H9 (cell line): ENCODE measurements around the gene MED9. TPM values are rescaled to one million over a fixed set of nuclear protein-coding genes. Genes with fewer than 3 reads are reported as not detected.

Source experiments
- DNase-seq: peaks from one replicate; pipeline ENCODE4 v3.0.0-alpha.2; 2017
- H2AFZ ChIP-seq: one replicate; pipeline ENCODE4 v1.6.1; 2013; ENCODE audit warnings: mild to moderate bottlenecking, low read length, control low read depth, moderate library complexity
- H2AK5ac ChIP-seq: 2 replicates; pipeline ENCODE4 v1.6.1; 2013; ENCODE audit warnings: low read length, control low read depth, mixed read lengths; ENCODE audit not compliant: insufficient read length
- H2BK120ac ChIP-seq: one replicate; pipeline ENCODE4 v1.6.1; 2013; ENCODE audit warnings: low read depth, mild to moderate bottlenecking, low read length, control low read depth, inconsistent platforms; ENCODE audit not compliant: poor library complexity, severe bottlenecking
- H2BK12ac ChIP-seq: 2 replicates; pipeline ENCODE4 v1.6.1; 2013; ENCODE audit warnings: low read length, control low read depth, mixed read lengths, low read depth; ENCODE audit not compliant: insufficient read length
- H2BK15ac ChIP-seq: 2 replicates; pipeline ENCODE4 v1.6.1; 2013; ENCODE audit warnings: low read depth, low read length, control low read depth
- H2BK20ac ChIP-seq: one replicate; pipeline ENCODE4 v1.6.1; 2013; ENCODE audit warnings: low read depth, mild to moderate bottlenecking, low read length, control low read depth, inconsistent platforms; ENCODE audit not compliant: poor library complexity, severe bottlenecking
- H2BK5ac ChIP-seq: 2 replicates; pipeline ENCODE4 v1.6.1; 2013; ENCODE audit warnings: low read length, control low read depth, mixed read lengths; ENCODE audit not compliant: insufficient read length
- H3K14ac ChIP-seq: 2 replicates; pipeline ENCODE4 v1.6.1; 2013; ENCODE audit warnings: low read length, control low read depth; ENCODE audit not compliant: insufficient read depth
- H3K18ac ChIP-seq: 2 replicates; pipeline ENCODE4 v1.6.1; 2013; ENCODE audit warnings: low read depth, mild to moderate bottlenecking, mixed read lengths, low read length, control low read depth; ENCODE audit not compliant: insufficient read length
- H3K23ac ChIP-seq: 2 replicates; pipeline ENCODE4 v1.6.1; 2013; ENCODE audit warnings: low read length, control low read depth, mixed read lengths, low read depth; ENCODE audit not compliant: insufficient read length
- H3K23me2 ChIP-seq: 2 replicates; pipeline ENCODE4 v1.6.1; 2013; ENCODE audit warnings: low read depth, mild to moderate bottlenecking, mixed read lengths, low read length, control low read depth; ENCODE audit not compliant: insufficient read length, poor library complexity, severe bottlenecking
- H3K27ac ChIP-seq: 2 replicates; pipeline ENCODE4 v1.5.1; 2013; ENCODE audit warnings: low read length, control low read depth, mixed read lengths, low read depth; ENCODE audit not compliant: insufficient read length
- H3K27me3 ChIP-seq: 2 replicates; pipeline ENCODE4 v1.6.1; 2013; ENCODE audit warnings: low read length, control low read depth, inconsistent platforms; ENCODE audit not compliant: insufficient read depth
- H3K4ac ChIP-seq: 2 replicates; pipeline ENCODE4 v1.6.1; 2013; ENCODE audit warnings: low read depth, mild to moderate bottlenecking, control low read depth, inconsistent platforms, low read length, moderate library complexity
- H3K4me1 ChIP-seq: 2 replicates; pipeline ENCODE4 v1.6.1; 2013; ENCODE audit warnings: low read length, control low read depth, inconsistent platforms; ENCODE audit not compliant: insufficient read depth
- H3K4me2 ChIP-seq: 2 replicates; pipeline ENCODE4 v1.6.1; 2013; ENCODE audit warnings: low read length, control low read depth, mixed read lengths; ENCODE audit not compliant: insufficient read length, insufficient read depth
- H3K56ac ChIP-seq: 2 replicates; pipeline ENCODE4 v1.6.1; 2013; ENCODE audit warnings: low read depth, mild to moderate bottlenecking, mixed read lengths, low read length, control low read depth; ENCODE audit not compliant: insufficient read length
- H3K79me1 ChIP-seq: 2 replicates; pipeline ENCODE4 v1.6.1; 2013; ENCODE audit warnings: low read depth, mild to moderate bottlenecking, moderate library complexity, low read length, control low read depth, inconsistent platforms; ENCODE audit not compliant: insufficient read depth, poor library complexity, severe bottlenecking
- H3K79me2 ChIP-seq: 2 replicates; pipeline ENCODE4 v1.6.1; 2013; ENCODE audit warnings: low read length, control low read depth, inconsistent platforms; ENCODE audit not compliant: insufficient read depth
- H3K9ac ChIP-seq: 2 replicates; pipeline ENCODE4 v1.6.1; 2013; ENCODE audit warnings: low read length, control low read depth, mixed read lengths; ENCODE audit not compliant: insufficient read length; ENCODE audit errors: extremely low read depth
- H3K9me3 ChIP-seq: one replicate; pipeline ENCODE4 v1.6.1; 2013; ENCODE audit warnings: low read depth, low read length, inconsistent platforms; ENCODE audit not compliant: control insufficient read depth
- H3T11ph ChIP-seq: one replicate; pipeline ENCODE4 v1.6.1; 2013; ENCODE audit warnings: mild to moderate bottlenecking, low read length, control low read depth, inconsistent platforms
- H4K20me1 ChIP-seq: one replicate; pipeline ENCODE4 v1.6.1; 2013; ENCODE audit not compliant: control insufficient read depth, insufficient read length, insufficient read depth
- H4K5ac ChIP-seq: 2 replicates; pipeline ENCODE4 v1.6.1; 2013; ENCODE audit warnings: low read depth, mild to moderate bottlenecking, mixed read lengths, low read length, control low read depth; ENCODE audit not compliant: insufficient read length
- H4K8ac ChIP-seq: replicated peaks from 2 replicates; pipeline ENCODE4 v1.6.1; 2013; ENCODE audit warnings: low read length, control low read depth, mixed read lengths, low read depth; ENCODE audit not compliant: insufficient read length
- H4K91ac ChIP-seq: 2 replicates; pipeline ENCODE4 v1.6.1; 2013; ENCODE audit warnings: low read depth, mild to moderate bottlenecking, moderate library complexity, mixed read lengths, low read length, control low read depth; ENCODE audit not compliant: insufficient read length
- H3K27ac Mint-ChIP-seq, 3 experiments: 2 replicates in 2 of 3; 3 replicates in 1 of 3; pipeline ENCODE4 v1.8.0; 2020 to 2021; ENCODE audit warnings: mixed read lengths in 3 of 3, mild to moderate bottlenecking in 1 of 3, moderate library complexity in 1 of 3
- H3K27me3 Mint-ChIP-seq: 2 replicates; pipeline ENCODE4 v1.8.0; 2021; ENCODE audit warnings: low read depth, mild to moderate bottlenecking, moderate library complexity, mixed read lengths
- H3K36me3 Mint-ChIP-seq, 3 experiments: 2 replicates in 2 of 3; 3 replicates in 1 of 3; pipeline ENCODE4 v1.8.0; 2020 to 2021; ENCODE audit warnings: low read depth in 3 of 3, mixed read lengths in 3 of 3; ENCODE audit not compliant: insufficient read depth in 1 of 3
- H3K4me1 Mint-ChIP-seq, 2 experiments: 2 replicates each; pipeline ENCODE4 v1.8.0; 2020; ENCODE audit warnings: mixed read lengths in 2 of 2
- H3K4me3 Mint-ChIP-seq, 2 experiments: 2 replicates in 1 of 2; 3 replicates in 1 of 2; pipeline ENCODE4 v1.8.0; 2020 to 2021; ENCODE audit warnings: mild to moderate bottlenecking in 2 of 2, mixed read lengths in 2 of 2, moderate library complexity in 1 of 2
- H3K9me3 Mint-ChIP-seq, 2 experiments: 2 replicates in 1 of 2; 3 replicates in 1 of 2; pipeline ENCODE4 v1.8.0; 2020; ENCODE audit warnings: mild to moderate bottlenecking in 2 of 2, mixed read lengths in 2 of 2, moderate library complexity in 1 of 2
- WGBS: extraction: QIAGEN DNeasy Blood & Tissue Kit; methylation state at CpG from one replicate; pipeline ENCODE4 v1.1.7; 2013; ENCODE audit warnings: missing lambda C conversion rate, low lambda C conversion rate, mixed read lengths; ENCODE audit not compliant: insufficient read length; ENCODE audit errors: extremely low coverage; 5-methylcytosine and 5-hydroxymethylcytosine counted together
- total RNA-seq: library from RNA; stranded (reverse); gene quantifications from 2 replicates; pipeline ENCODE4 v1.2.1, GENCODE V29; 2021
- TF ChIP-seq, protein P1 (sequence below): fragments of 200-600 bp; sonication (generic); conservative IDR thresholded peaks from 3 replicates; pipeline ENCODE4 v1.8.0; 2021; ENCODE audit warnings: antibody characterized with exemption, mild to moderate bottlenecking

MED9 gene
- total RNA-seq, 1 experiment from 2014 or later, result 20.0 TPM

DNA sequence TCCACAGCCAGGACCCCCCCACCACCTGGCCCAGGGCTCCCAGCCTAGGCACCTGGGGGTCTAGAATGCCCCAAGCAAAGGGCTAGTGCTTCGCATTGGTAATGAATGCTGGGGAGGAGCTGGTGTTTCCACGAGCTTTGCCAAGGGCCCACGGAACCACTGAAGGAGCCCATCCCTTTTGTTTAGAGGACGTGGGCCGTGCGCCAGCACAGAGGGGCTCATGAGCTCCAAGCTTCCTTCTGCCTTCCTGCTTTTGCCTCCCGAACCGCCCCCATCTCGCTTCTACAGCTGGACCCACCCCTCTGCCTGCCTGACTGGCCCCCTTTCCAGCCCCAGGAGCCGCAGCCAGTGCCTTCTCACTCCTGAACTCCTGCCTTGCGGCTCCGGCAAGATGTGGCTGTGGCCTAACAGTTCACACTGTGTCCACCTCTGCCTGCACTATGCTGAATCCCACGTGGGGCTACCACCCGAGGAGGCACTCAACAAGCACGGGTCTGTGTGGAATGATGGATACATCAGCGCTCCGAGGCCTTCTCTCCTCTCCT, 51.2 kb downstream of the MED9 start:
- no peak overlapping the region for H3K18ac ChIP-seq
- H3K4me1 Mint-ChIP-seq, result peaks cover 20 to 36% of the 10 kb centered on the region in 2 experiments
- no peak overlapping the region for H4K8ac ChIP-seq
- peaks cover 3% of the 10 kb centered on the region; the same call in 1 of the 2 replicates for H3K4me1 ChIP-seq
- no peak overlapping the region for H2BK15ac ChIP-seq
- no peaks in the 10 kb centered on the region for H3K79me2 ChIP-seq
- no peaks in the 10 kb centered on the region for H3K9me3 ChIP-seq
- no peak overlapping the region for H3K4ac ChIP-seq
- no CpG with 5 or more reads among the region's 17 CpGs for WGBS
- no peak overlapping the region for H2BK120ac ChIP-seq
- H3K4me2 ChIP-seq, result no peak overlapping the region
- no peak overlapping the region for H2BK5ac ChIP-seq
- no peak overlapping the region for H3K56ac ChIP-seq
- no peak overlapping the region for H3K27ac ChIP-seq
- no peaks in the 10 kb centered on the region for H3K79me1 ChIP-seq
- H3K4me3 Mint-ChIP-seq, result no peak overlapping the region
- H3K27me3 Mint-ChIP-seq, result no peaks in the 10 kb centered on the region
- no peak overlapping the region for H4K91ac ChIP-seq
- H2BK12ac ChIP-seq, result no peak overlapping the region
- peaks cover 0 to 14% (median 3%) of the 10 kb centered on the region in 3 experiments; a peak in 3 of 7 replicates for H3K36me3 Mint-ChIP-seq
- H2BK20ac ChIP-seq, result no peak overlapping the region
- no peak overlapping the region for H2AK5ac ChIP-seq
- peak overlapping the region in 1 of 3 experiments; percentile 76; a peak in 1 of 7 replicates for H3K27ac Mint-ChIP-seq
- H4K5ac ChIP-seq, result no peak overlapping the region
- peaks cover 2% of the 10 kb centered on the region for H4K20me1 ChIP-seq
- no peaks in the 10 kb centered on the region for H3K23me2 ChIP-seq
- no peak overlapping the region for H3K9ac ChIP-seq
- H3K14ac ChIP-seq, result no peak overlapping the region; the same call in 1 of the 2 replicates
- no peak overlapping the region for H2AFZ ChIP-seq
- TF ChIP-seq, protein P1, sequence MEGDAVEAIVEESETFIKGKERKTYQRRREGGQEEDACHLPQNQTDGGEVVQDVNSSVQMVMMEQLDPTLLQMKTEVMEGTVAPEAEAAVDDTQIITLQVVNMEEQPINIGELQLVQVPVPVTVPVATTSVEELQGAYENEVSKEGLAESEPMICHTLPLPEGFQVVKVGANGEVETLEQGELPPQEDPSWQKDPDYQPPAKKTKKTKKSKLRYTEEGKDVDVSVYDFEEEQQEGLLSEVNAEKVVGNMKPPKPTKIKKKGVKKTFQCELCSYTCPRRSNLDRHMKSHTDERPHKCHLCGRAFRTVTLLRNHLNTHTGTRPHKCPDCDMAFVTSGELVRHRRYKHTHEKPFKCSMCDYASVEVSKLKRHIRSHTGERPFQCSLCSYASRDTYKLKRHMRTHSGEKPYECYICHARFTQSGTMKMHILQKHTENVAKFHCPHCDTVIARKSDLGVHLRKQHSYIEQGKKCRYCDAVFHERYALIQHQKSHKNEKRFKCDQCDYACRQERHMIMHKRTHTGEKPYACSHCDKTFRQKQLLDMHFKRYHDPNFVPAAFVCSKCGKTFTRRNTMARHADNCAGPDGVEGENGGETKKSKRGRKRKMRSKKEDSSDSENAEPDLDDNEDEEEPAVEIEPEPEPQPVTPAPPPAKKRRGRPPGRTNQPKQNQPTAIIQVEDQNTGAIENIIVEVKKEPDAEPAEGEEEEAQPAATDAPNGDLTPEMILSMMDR, result no peak
- no peak overlapping the region for H3T11ph ChIP-seq
- H3K27me3 ChIP-seq, result no peaks in the 10 kb centered on the region
- peaks cover 0 to 3% of the 10 kb centered on the region in 2 experiments; a peak in 1 of 5 replicates for H3K9me3 Mint-ChIP-seq
- no peak for DNase-seq
- H3K23ac ChIP-seq, result no peak overlapping the region
